ENCODE results near the gene ADRA2A.
A peak's percentile ranks its signal among the peaks of the same experiment; 100 is the strongest.

Gene ADRA2A

GRCh38 chr10:111084366-111085255 lies 7.8 kb downstream of the ADRA2A start:
- DNase-seq = no peak

GRCh38 chr10:111085690-111086353 lies 9.0 kb downstream of the ADRA2A start:
- DNase-seq = no peak

- DNase-seq = peak; percentile 27
These were observed 9.7 kb downstream of the ADRA2A start for GRCh38 chr10:111086574-111086973.

DNA sequence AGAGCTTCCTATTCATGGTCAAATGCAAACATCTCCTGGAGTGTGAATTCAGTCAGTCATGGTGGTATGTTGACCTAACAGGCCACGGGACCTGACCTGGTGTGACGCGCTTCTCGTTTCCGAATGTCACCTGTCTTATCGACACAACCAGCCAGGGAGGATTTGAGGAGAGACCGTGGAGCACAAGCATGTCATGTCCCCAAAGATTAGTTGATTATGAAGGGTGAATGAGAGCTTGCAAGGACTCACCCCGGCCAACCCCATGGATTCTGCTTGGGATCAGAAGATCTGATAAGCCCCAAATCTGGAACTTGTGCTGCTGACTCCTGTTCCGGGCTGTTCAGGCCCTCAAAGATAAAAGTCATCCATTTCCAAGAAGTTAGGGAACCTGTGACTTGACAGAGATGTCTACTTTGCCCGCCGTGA lies 10.5 kb downstream of the ADRA2A start:
- no peak for DNase-seq

GRCh38 chr10:111087968-111088505 lies 11.2 kb downstream of the ADRA2A start:
- no peak for DNase-seq

DNA sequence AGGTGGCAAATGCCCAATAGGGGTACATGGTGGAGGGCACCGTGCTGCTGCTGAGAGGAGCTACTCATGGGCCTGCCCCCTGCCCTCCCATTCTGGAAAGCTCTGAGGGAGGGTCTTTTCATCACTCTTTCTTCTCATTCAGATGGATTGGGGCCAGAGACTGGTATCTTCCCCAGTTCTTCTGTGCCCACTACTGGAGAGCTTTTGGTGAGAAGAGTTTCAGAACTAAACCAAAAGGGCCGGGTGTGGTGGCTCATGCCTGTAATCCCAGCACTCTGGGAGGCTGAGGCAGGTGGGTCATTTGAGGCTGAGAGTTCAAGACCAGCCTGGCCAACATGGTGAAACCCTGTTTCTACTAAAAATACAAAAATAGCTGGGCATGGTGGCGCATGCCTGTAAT lies 12.5 kb downstream of the ADRA2A start:
- DNase-seq = no peak

GRCh38 chr10:111091833-111092232 lies 15.0 kb downstream of the ADRA2A start:
- no peak for DNase-seq

GRCh38 chr10:111093741-111094380 lies 17.0 kb downstream of the ADRA2A start:
- no peak for DNase-seq

- no peak for DNase-seq
These were observed 22.0 kb downstream of the ADRA2A start for GRCh38 chr10:111098679-111099437.

- no peak for DNase-seq
These were observed 23.4 kb downstream of the ADRA2A start for GRCh38 chr10:111100198-111100597.

DNA sequence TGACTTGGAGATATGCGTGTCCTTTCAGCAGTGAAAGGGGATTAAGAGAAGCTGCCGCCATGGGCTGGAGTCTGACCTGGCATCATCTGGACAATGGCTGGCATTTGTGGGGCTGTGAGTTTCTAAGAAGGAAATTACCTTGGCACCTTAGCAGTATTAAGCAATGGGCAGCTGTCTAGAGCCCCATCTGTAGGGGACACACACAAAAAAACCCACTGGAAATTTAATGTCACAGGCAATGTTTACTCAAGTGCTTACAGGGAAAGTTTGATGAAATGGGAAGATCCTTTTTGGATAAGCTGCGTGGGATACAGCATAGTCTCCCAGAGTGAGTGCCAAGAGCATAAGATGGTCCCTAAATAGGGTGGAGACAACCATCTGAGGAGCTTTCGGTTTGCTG lies 25.0 kb downstream of the ADRA2A start:
- no peak for DNase-seq

- DNase-seq = no peak
These were observed 25.6 kb downstream of the ADRA2A start for GRCh38 chr10:111102359-111102837.

- no peak for DNase-seq
These were observed 26.5 kb downstream of the ADRA2A start for GRCh38 chr10:111103196-111103840.

GRCh38 chr10:111104811-111105210 lies 28.0 kb downstream of the ADRA2A start:
- DNase-seq = no peak

DNA sequence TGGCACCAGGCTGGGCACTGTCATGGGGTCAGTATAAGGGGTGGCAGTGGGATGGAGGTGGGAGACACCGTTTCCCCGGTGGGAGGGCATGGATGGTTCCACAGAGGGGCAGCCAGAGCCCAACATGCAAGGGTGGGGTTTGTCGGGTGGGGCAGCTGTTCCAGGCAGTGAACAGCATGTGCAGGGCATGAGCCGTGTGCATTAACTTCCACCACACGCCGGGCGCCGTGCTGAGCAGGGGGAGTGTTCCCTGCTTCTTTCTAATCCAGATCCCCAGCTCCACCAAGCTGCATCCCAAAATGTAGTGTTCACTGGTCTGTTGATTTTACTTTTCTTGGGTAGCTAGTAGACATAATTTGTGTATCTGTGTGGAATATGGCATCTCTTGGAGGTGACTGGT lies 29.3 kb downstream of the ADRA2A start:
- no peak for DNase-seq

DNA sequence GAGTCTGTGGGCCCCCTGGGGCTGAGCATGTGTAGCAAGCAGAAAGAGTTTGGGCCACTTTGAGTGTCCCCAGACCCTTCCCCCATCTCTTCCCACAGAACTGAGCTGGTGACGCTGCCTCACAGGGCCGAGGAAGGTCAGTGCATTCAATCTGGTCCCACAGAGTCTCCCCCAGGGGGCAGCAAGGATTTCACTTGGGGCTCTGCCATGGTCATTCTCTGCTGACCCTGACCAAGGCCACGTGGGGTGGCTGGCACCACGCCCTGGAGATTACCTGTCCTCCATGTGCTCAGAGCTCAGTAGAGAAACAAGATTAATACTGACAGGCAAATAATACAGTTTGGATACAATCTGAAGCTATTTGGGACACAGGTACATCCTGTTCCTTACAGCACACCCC lies 30.2 kb downstream of the ADRA2A start:
- DNase-seq = no peak

DNA sequence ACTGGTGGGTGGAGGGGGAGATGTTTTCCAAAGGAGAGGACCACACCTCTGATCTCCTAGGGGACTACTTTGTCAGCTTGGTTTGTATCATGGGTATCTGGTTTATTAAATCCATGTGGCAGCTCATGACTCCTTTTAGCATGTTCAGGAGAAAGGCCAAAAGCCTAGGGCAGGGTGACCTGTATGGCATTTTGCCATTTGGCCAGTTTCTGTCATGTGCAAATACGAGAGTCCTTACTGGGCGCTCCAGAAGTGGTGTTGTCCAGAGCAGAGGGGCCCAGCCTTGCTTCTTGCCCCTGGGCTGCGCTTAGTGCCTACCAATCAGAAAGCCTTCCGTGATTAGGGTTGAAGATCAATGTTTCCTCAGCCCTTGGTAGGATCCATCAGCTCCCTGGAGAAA lies 31.0 kb downstream of the ADRA2A start:
- DNase-seq = no peak

DNA sequence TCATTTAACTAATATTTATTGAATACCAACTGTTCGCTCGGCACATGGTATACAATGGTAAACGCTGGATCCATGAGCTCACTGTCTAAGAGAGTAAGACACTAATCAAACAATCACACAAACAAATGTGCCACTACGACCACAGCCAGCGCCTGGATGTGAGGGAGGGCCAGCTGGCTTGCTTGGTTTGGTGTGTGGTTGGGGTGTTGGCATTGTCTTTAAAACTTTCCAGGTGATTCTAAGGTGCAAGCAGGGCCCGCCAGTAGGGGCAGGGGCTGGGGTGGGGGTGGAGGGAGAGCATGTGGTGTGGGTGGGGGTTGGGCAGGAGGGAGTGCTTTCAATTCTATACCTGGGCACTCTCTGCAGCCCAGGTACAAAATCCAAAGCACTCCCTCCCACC lies 31.6 kb downstream of the ADRA2A start:
- no peak for DNase-seq

DNA sequence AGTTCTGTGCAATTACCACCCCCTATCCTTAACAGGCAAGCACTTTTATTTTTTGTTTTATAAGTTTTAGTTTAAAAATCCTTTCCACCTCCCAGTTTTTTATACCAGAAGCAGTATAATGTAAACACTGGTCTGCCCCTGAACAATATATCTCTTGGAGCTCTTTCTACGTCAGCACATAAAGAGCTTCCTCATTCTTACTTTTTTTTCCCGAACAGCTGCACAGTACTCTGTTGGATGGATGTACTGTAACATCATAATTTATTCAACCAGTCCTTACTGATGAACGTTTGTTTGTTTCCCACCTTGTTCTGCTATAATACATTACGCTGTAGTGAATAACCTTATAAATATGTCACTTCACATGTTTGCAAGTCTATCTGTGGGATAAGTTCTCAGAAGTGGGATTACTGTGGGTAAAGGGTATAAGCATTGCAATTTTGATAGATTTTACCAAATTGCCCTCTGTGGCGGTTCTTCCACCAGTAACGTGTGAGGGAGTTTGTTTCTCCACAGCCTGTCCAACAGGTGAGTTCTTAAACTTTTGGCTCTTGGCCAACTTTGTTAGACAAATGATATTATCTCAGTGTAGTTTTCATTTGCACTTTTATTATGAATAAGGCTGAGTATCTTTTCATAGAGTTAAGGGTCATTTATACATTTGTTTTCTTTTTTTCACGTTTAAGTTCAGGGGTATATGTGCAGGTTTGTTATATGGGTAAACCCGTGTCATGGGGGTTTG lies 32.8 kb downstream of the ADRA2A start:
- DNase-seq = no peak

- no peak for DNase-seq
These were observed 33.9 kb downstream of the ADRA2A start for GRCh38 chr10:111110771-111111170.

- DNase-seq = no peak
These were observed 35.5 kb downstream of the ADRA2A start for GRCh38 chr10:111112333-111112732.

All from GDM1 (cell line).